ENCODE results near the gene FAM78B.

Gene FAM78B

DNA sequence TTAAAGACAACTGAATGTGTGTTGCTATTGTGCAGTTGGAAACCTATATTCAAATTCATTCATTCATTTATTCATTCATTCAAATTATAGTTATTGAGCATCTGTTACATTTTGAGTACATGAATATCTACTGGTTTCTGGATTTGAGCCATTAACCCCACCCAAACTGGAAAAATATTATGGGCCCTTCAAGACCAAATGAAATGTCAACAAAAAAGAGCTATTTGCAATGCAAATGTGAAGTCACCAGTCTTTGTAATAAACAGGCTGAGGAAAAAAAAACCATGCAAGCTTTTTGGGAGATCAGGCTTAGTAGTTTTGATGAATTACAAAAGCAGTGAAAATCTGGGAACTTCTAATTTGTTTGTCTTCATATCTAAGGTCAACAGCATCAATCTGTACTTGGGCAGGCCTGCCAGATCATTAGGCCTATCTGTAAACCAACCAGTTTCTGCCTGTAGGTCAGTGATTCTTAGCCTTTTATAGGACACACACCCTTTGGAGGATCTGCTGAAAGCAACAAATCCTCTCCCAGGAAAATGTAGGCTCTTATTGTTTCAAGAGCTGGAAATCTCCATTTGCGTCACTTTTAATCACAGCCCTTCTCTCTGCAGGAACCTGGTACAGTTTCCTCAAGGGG, 134.7 kb downstream of the FAM78B start:
- H3K4me1 ChIP-seq (ENCODE audit: insufficient read depth, low read length, severe bottlenecking), result no peaks in the 10 kb centered on the region
- no peak overlapping the region for H2AFZ ChIP-seq (ENCODE audit: low read length)
- H3K79me2 ChIP-seq (ENCODE audit: insufficient read depth, low read length), result no peaks in the 10 kb centered on the region
- no peaks in the 10 kb centered on the region for H3K27me3 ChIP-seq (ENCODE audit: insufficient read depth, low read length)
- TF ChIP-seq EZH2 (IDR thresholded peaks at IDR 0.05; ENCODE audit: borderline replicate concordance, low read length), result no peak
- TF ChIP-seq, protein P1, sequence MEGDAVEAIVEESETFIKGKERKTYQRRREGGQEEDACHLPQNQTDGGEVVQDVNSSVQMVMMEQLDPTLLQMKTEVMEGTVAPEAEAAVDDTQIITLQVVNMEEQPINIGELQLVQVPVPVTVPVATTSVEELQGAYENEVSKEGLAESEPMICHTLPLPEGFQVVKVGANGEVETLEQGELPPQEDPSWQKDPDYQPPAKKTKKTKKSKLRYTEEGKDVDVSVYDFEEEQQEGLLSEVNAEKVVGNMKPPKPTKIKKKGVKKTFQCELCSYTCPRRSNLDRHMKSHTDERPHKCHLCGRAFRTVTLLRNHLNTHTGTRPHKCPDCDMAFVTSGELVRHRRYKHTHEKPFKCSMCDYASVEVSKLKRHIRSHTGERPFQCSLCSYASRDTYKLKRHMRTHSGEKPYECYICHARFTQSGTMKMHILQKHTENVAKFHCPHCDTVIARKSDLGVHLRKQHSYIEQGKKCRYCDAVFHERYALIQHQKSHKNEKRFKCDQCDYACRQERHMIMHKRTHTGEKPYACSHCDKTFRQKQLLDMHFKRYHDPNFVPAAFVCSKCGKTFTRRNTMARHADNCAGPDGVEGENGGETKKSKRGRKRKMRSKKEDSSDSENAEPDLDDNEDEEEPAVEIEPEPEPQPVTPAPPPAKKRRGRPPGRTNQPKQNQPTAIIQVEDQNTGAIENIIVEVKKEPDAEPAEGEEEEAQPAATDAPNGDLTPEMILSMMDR (IDR thresholded peaks at IDR 0.05; ENCODE audit: low read length), result no peak
- H4K20me1 ChIP-seq (ENCODE audit: insufficient read depth, low read length), result no peaks in the 10 kb centered on the region
- H3K27ac ChIP-seq (ENCODE audit: low read depth, low read length, poor library complexity, severe bottlenecking), result no peak overlapping the region
- no peaks in the 10 kb centered on the region for H3K9me2 ChIP-seq (ENCODE audit: low read depth, low read length)
- H3K9ac ChIP-seq (ENCODE audit: low read length), result no peak overlapping the region
- H3K4me2 ChIP-seq (ENCODE audit: low read length), result no peak overlapping the region
- H3K4me3 ChIP-seq (ENCODE audit: low read depth, low read length, poor library complexity, severe bottlenecking), result no peak overlapping the region
- no peaks in the 10 kb centered on the region for H3K36me3 ChIP-seq (ENCODE audit: insufficient read depth, low read length)
- H3F3A ChIP-seq (ENCODE audit: insufficient read depth, low read length), result no peaks in the 10 kb centered on the region
- no peaks in the 10 kb centered on the region for H3K9me3 ChIP-seq (ENCODE audit: low read length)

DNA sequence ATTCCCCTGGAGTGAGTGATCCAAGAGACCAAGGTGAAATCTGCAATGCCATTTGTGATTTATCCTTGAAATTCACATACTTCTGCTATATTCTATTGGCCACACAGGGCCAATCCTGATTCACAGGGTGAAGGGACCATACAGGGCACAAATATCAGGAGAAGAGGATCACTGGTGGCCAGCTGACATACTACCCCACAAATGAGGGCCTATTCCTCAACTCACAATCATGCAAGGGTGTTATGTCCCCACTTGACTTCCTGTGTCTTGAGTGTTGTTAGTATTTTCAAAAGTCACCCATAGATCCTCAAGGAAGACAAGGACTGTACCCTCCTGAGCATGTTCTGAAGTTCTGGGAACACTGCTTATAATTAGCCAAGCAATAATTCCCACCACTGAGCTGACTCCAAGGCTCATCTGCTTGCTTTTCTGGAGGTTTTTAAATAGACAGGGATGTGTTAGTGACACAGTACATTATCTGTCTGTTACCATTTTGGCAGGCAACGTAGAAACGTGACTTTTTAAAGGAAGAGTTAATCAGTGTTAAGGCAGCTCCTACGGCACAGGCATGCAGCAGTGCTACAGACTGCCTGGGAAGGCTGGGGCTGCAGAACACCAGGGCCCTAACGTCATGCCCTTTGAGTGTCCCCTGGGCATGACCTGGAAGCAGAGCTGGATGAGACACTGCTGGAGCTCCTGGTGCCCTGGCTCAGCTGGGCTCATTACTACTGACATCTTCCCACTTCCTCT, 137.4 kb downstream of the FAM78B start:
- Histone ChIP-seq H3F3A (ENCODE audit: insufficient read depth, low read length) (no peaks in the 10 kb centered on the region), H3K4me1 (ENCODE audit: insufficient read depth, low read length, severe bottlenecking) (no peaks in the 10 kb centered on the region), H3K4me2 (ENCODE audit: low read length) (no peak overlapping the region), H4K20me1 (ENCODE audit: insufficient read depth, low read length) (no peaks in the 10 kb centered on the region), H3K27me3 (ENCODE audit: insufficient read depth, low read length) (no peaks in the 10 kb centered on the region), H3K9me2 (ENCODE audit: low read depth, low read length) (no peaks in the 10 kb centered on the region), H3K4me3 (ENCODE audit: low read depth, low read length, poor library complexity, severe bottlenecking) (no peak overlapping the region), H3K27ac (ENCODE audit: low read depth, low read length, poor library complexity, severe bottlenecking) (no peak overlapping the region), H2AFZ (ENCODE audit: low read length) (no peak overlapping the region), H3K36me3 (ENCODE audit: insufficient read depth, low read length) (no peaks in the 10 kb centered on the region), H3K9ac (ENCODE audit: low read length) (no peak overlapping the region), H3K79me2 (ENCODE audit: insufficient read depth, low read length) (no peaks in the 10 kb centered on the region), H3K9me3 (ENCODE audit: low read length) (no peaks in the 10 kb centered on the region)
- TF ChIP-seq EZH2 (IDR thresholded peaks at IDR 0.05; ENCODE audit: borderline replicate concordance, low read length), result no peak
- TF ChIP-seq, protein P1 (IDR thresholded peaks at IDR 0.05; ENCODE audit: low read length), result no peak

DNA sequence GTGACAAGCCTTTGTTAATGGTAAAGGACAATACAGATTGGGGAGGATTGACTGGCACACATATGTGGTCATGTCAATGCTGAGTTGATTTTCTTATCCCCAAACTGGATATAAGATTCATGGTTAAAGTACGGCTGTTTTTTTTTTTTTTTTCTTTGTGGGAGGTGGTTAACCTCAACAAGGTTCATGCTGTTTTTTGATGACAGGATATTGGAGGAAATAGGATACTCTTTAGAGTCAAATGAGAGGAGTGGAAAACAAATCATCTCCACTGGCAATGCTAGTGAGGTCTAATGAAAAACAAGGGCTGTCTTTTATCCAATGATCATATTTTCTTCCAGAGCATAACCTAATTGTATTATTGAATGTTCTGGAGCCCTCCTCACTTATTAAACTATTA, 140.2 kb downstream of the FAM78B start:
- Histone ChIP-seq H3K9me2 (ENCODE audit: low read depth, low read length) (no peaks in the 10 kb centered on the region), H2AFZ (ENCODE audit: low read length) (no peak overlapping the region), H3K9me3 (ENCODE audit: low read length) (no peaks in the 10 kb centered on the region), H3K4me2 (ENCODE audit: low read length) (no peak overlapping the region), H3K27me3 (ENCODE audit: insufficient read depth, low read length) (no peaks in the 10 kb centered on the region), H4K20me1 (ENCODE audit: insufficient read depth, low read length) (no peaks in the 10 kb centered on the region), H3K27ac (ENCODE audit: low read depth, low read length, poor library complexity, severe bottlenecking) (no peak overlapping the region), H3F3A (ENCODE audit: insufficient read depth, low read length) (no peaks in the 10 kb centered on the region), H3K36me3 (ENCODE audit: insufficient read depth, low read length) (no peaks in the 10 kb centered on the region), H3K9ac (ENCODE audit: low read length) (no peak overlapping the region), H3K4me3 (ENCODE audit: low read depth, low read length, poor library complexity, severe bottlenecking) (no peak overlapping the region), H3K79me2 (ENCODE audit: insufficient read depth, low read length) (no peaks in the 10 kb centered on the region), H3K4me1 (ENCODE audit: insufficient read depth, low read length, severe bottlenecking) (no peaks in the 10 kb centered on the region)
- TF ChIP-seq, protein P1 (IDR thresholded peaks at IDR 0.05; ENCODE audit: low read length), result no peak
- no peak for TF ChIP-seq EZH2 (IDR thresholded peaks at IDR 0.05; ENCODE audit: borderline replicate concordance, low read length)

Measured in OCI-LY1 (cell line).